ENCODE results near the gene PRKCA.

PRKCA gene

GRCh38 chr17:66831383-66832210 is 529.2 kb downstream of the PRKCA start:
- no peak for DNase-seq

- DNase-seq: no peak
Observed at GRCh38 chr17:66833201-66833600, 530.8 kb downstream of the PRKCA start.

DNA sequence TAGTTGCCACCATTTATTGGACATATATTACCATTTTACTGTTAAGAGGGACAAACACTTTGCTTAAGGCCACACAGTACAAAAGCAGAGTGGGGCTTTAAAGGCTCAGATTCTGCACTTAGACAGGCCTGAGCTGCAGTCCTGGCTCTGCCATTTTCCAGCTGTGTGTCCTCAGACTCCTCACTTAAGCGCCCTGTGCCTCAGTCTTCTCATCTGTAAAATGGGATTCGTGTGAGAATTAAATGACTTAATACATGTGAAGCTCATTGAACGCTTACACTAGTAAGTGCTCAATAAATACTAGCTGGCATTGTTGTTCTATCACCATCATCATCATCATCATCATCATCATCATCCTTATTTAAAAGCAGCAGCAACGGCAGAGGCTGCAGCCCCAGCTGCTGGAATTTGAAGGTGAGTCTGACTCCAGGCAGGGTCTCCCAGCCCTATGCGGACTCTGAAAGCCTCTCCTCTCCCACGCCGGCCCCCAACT is 532.1 kb downstream of the PRKCA start:
- DNase-seq: no peak

DNA sequence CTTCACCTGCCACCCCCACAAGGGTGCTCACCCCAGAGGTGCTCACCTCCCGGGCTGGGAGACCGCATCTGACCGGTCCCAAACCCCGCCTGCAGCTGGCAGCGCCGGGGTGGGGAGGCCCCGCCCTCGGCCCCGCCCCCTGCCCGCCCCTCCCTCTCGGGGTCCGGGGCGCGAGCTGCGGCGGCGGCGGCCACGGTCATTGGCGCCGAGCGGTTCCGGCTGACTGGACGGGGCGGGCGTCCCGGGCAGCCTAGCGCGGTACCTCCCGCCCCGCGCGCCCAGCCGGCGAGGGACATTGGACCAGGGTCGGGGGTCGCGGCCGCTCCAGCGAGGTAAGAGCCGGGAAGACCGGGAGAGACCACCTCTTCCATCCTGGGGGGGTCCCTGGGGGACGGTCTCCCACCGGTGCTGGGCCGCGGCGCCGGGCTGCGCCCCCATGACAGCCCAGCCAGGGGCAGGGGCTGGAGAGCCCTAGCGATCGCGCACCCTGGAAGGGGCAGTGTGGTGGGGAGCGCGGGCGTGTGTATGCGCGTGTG is 532.6 kb downstream of the PRKCA start, which contains the start of gene CACNG5:
CACNG5 (plus strand) TSS at position 199 of the 536 bp plus-strand sequence. CDS start 42,216 bp downstream, outside the sequence.
- DNase-seq: no peak

DNA sequence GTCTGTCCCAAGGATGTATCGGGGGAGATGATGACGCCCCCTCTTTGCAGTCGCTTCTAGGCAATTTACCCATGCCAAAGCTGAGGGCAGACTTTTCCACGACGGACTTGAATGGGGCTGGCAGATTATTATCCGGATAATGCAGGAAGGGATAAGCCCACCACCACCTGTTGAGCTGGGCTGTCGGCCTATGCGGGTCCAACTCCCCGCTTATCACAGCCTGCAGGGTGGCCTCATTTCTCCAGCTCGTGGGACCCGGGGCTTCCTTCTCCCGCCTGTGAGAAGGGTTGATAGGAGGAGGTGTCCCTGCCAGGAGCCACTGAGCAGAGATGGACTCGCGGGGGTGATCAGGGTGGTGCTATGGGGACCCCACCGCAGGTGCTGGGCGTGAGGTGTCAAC is 533.1 kb downstream of the PRKCA start:
- no peak for DNase-seq

GRCh38 chr17:66836063-66837005 is 533.9 kb downstream of the PRKCA start:
- no peak for DNase-seq

DNA sequence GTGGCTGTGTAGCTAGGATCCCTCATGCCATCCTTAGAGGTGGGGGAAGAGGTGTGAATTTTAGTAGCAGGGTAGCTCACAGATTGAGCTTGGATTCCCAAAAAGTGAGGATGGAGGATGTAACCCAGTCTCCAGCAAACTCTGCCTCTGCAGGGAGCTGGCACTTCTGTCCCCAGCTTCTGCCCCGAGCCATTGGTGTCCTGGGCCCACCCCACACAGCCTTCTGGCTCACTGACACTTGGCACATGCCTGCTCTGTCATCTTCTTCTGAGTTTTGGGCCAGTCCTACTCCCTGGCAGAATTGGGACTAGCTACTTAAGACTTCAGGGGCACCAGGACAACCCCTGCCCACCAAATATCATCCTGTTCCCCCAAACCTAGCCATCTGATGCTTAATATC is 534.8 kb downstream of the PRKCA start:
- no peak for DNase-seq

GRCh38 chr17:66837885-66838665 is 535.7 kb downstream of the PRKCA start:
- no peak for DNase-seq

- DNase-seq: peak; percentile 45
Observed at GRCh38 chr17:66839616-66840015, 537.2 kb downstream of the PRKCA start.

GRCh38 chr17:66840061-66840460 is 537.6 kb downstream of the PRKCA start:
- DNase-seq: peak; percentile 38

- peak; percentile 33 for DNase-seq
Observed at GRCh38 chr17:66841328-66841727, 538.9 kb downstream of the PRKCA start.

- DNase-seq: peak; percentile 30
Observed at GRCh38 chr17:66841744-66842143, 539.3 kb downstream of the PRKCA start.

- no peak for DNase-seq
Observed at GRCh38 chr17:66842505-66842904, 540.1 kb downstream of the PRKCA start.

DNA sequence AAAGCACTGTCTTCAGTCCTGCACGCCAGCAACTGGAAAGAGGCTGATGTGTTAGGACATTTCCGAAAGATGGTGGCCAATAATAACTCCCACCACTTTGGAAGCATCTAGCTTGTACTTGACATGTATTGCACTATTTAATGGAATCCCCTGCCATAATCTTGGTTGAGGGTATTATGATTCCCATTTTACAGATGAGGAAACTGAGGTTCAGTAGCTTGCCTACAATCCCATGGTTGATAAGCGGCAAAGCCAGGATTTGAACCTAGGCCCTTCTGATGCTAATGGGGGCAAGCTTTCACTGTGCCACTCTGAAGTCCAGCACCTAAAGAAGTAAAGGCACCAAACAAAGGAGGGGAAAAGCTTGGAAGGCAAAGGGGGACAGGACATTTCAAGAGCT is 540.5 kb downstream of the PRKCA start:
- peak; percentile 11 for DNase-seq

GRCh38 chr17:66843627-66844026 is 541.2 kb downstream of the PRKCA start:
- peak; percentile 24 for DNase-seq

- peak; percentile 13 for DNase-seq
Observed at GRCh38 chr17:66847704-66848103, 545.3 kb downstream of the PRKCA start.

GRCh38 chr17:66848496-66848895 is 546.1 kb downstream of the PRKCA start:
- no peak for DNase-seq

DNA sequence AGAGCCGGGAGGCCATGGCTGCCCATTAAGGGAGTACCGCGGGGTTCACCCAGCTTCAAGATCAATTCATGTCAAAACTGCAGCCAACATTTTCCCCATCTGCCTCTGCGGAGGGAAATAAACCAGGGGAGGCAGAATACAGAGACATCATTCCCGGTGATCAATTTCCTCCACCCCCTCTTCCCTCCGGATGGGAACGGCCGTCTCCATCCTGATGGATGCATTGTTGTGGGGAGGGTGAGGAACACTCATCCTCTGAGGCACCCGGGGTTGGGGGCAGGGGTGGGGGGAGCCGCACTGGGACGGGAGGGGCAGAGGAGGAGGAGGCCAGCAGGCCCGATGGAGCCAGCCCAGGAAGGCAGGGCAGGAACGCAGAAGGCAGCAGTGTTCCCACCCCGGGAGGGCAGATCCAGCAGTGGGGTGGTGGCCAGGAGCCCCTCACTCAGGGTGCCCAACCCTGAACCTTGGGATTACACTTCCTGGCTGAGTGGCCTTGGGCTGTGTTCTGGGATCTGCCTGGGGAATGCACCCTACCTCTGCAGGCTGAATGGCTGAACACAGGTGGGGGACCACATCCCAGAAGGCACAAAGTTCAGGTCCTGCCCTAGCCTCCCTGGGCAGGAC is 546.7 kb downstream of the PRKCA start:
- no peak for DNase-seq

GRCh38 chr17:66849851-66850580 is 547.6 kb downstream of the PRKCA start:
- no peak for DNase-seq

DNA sequence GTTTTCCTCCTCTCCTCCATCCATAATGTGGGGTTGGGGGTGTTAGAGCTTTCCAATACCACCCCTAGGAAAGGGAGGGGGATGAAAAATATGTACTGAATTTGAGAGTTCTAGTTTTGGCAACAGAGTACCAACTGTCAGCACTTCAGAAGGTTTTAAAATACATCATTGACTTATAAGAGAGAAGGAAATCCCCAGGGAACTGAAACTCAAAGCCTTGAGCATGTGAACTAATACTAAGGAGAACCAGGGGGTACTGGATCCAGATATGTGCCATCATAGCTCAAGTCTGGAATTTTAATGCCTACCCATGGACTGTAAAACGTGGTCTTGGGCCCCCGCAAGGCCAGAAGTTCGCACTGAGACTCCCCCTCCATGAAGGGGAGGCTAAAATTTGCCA is 548.3 kb downstream of the PRKCA start:
- DNase-seq: no peak

- peak; percentile 69 for DNase-seq
Observed at GRCh38 chr17:66855204-66855603, 552.8 kb downstream of the PRKCA start.
